ENCODE measurements around the gene CBX4. TPM values are rescaled to one million over a fixed set of nuclear protein-coding genes. Genes with fewer than 3 reads are reported as not detected.

Gene CBX4
- total RNA-seq, 2 experiments from 2014 or later = 98.9 to 110 TPM

DNA sequence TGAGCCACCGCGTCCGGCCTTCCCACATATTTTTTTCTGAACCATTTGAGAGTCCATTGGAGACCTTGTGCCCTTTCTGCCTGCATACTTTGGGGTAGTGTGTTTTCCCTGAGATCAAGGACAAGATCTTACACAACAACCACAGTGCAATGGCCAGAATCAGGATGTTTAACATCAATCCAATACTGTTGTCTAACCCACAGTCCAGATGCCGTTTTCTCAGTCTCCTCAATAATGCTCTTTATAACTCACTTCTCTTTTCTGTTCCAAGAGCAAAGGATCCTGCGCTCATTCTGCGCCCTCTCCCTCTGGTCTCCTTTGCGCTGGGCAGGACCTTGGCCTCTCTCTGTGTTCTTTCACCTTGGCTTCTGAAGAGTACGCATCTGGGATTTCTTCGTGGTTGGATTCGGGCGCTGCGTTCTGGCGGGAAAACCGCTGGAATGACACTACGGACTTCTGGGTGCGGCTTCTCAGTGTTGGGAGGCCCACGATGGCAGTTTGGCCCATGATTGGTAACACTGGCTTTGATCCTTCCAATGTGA lies 16.6 kb downstream of the CBX4 start:
- no peak for TF ChIP-seq EZH2phosphoT487 (IDR thresholded peaks at IDR 0.05; ENCODE audit: borderline replicate concordance, low read depth, low read length)
- TF ChIP-seq, protein P1, sequence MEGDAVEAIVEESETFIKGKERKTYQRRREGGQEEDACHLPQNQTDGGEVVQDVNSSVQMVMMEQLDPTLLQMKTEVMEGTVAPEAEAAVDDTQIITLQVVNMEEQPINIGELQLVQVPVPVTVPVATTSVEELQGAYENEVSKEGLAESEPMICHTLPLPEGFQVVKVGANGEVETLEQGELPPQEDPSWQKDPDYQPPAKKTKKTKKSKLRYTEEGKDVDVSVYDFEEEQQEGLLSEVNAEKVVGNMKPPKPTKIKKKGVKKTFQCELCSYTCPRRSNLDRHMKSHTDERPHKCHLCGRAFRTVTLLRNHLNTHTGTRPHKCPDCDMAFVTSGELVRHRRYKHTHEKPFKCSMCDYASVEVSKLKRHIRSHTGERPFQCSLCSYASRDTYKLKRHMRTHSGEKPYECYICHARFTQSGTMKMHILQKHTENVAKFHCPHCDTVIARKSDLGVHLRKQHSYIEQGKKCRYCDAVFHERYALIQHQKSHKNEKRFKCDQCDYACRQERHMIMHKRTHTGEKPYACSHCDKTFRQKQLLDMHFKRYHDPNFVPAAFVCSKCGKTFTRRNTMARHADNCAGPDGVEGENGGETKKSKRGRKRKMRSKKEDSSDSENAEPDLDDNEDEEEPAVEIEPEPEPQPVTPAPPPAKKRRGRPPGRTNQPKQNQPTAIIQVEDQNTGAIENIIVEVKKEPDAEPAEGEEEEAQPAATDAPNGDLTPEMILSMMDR (conservative IDR thresholded peaks at IDR 0.05; ENCODE audit: low read length) = no peak

DNA sequence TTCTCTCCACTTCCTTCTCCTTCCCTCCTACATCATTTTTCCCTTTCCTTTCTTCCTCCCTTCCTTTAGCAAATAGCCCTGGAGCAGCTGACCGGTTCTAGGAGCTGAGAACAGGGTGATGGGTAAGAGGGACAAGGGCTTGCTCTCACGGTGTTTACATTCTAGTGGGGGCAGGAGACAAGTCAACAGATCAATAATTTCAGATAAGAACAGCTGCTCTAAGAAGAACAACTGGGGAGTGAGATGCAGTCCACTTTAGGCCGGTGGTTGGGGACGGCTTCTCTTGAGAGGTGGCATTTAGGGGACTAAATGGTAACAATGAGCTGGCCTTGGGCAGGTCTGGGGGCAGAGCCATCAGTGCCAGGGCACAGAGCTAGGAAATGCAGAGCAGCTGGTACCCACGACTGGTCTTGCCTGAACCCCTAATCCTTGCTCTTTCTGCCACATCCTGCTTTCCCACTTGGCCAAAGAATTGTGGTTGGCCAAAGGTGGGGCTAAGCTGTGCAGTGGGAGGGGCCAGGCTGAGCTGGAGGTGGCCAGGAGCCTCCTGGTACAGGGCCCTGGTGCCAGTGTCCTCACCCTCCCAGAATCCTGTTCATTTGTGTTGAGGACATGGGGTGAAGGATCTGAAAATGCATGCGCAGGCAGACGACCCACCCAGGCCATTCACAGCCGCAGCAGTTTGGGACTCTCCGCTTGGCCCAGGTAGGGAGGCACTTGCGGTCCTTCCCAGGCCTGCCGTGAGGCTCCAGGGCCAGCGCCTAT lies 17.7 kb downstream of the CBX4 start:
- H3K4me1 ChIP-seq (ENCODE audit: insufficient read depth, low read length, poor library complexity, severe bottlenecking) = peaks cover 21% of the 10 kb centered on the region
- DNase-seq (ENCODE audit: low spot score) = no peak
- ChIA-PET CTCF (ENCODE audit: unreplicated experiment) (interaction anchor here (1.5 kb wide), 1 partner anchor 16 kb away, joined by 4 read pairs; no protein-coding TSS in a partner anchor), POLR2A (interaction anchor here (0.6 kb wide), 1 partner anchor 14 kb away, joined by 3 read pairs; no protein-coding TSS in a partner anchor)
- no TSS peak for BruUV-seq (replicated peaks)
- no peaks in the 10 kb centered on the region for H3K9me2 ChIP-seq (ENCODE audit: insufficient read depth, low read length)
- intact Hi-C loops (cut with micrococcal nuclease; ENCODE audit: unreplicated experiment) = no loop called here
- no peaks in the 10 kb centered on the region for H3K79me2 ChIP-seq (ENCODE audit: insufficient read depth, low read depth, low read length)
- TF ChIP-seq, protein P1 (conservative IDR thresholded peaks at IDR 0.05; ENCODE audit: low read length) = no peak
- TF ChIP-seq EZH2phosphoT487 (IDR thresholded peaks at IDR 0.05; ENCODE audit: borderline replicate concordance, low read depth, low read length) = no peak
- no peak overlapping the region for H3K4me2 ChIP-seq (ENCODE audit: low read length)
- H3K27ac ChIP-seq (ENCODE audit: low read depth, low read length, poor library complexity, severe bottlenecking) = no peak overlapping the region
- H3K36me3 ChIP-seq (ENCODE audit: insufficient read depth, low read length) = no peaks in the 10 kb centered on the region
- H4K20me1 ChIP-seq (ENCODE audit: insufficient read depth, low read length) = no peaks in the 10 kb centered on the region
- H2AFZ ChIP-seq (ENCODE audit: low read length) = no peak overlapping the region
- H3K4me3 ChIP-seq (ENCODE audit: low read depth, low read length, poor library complexity, severe bottlenecking) = no peak overlapping the region
- no peaks in the 10 kb centered on the region for H3K9me3 ChIP-seq (ENCODE audit: low read length)

More for the DNA sequence above, 16.6 kb downstream of the CBX4 start:
- POLR2A ChIA-PET = interaction anchor here (0.7 kb wide), 1 partner anchor 8 kb away, joined by 4 read pairs; no protein-coding TSS in a partner anchor
- Histone ChIP-seq H3K4me3 (ENCODE audit: low read depth, low read length, poor library complexity, severe bottlenecking) (no peak overlapping the region), H3K9me3 (ENCODE audit: low read length) (no peaks in the 10 kb centered on the region), H3K4me1 (ENCODE audit: insufficient read depth, low read length, poor library complexity, severe bottlenecking) (peaks cover 21% of the 10 kb centered on the region), H2AFZ (ENCODE audit: low read length) (no peak overlapping the region), H3K9me2 (ENCODE audit: insufficient read depth, low read length) (no peaks in the 10 kb centered on the region), H3K27ac (ENCODE audit: low read depth, low read length, poor library complexity, severe bottlenecking) (no peak overlapping the region), H3K4me2 (ENCODE audit: low read length) (no peak overlapping the region), H3K36me3 (ENCODE audit: insufficient read depth, low read length) (no peaks in the 10 kb centered on the region), H4K20me1 (ENCODE audit: insufficient read depth, low read length) (no peaks in the 10 kb centered on the region), H3K79me2 (ENCODE audit: insufficient read depth, low read depth, low read length) (no peaks in the 10 kb centered on the region)
- DNase-seq (ENCODE audit: low spot score) = no peak
- CTCF ChIA-PET (ENCODE audit: unreplicated experiment) = no interaction called here
- no TSS peak for BruUV-seq (replicated peaks)
- intact Hi-C loops (cut with micrococcal nuclease; ENCODE audit: unreplicated experiment) = no loop called here

DNA sequence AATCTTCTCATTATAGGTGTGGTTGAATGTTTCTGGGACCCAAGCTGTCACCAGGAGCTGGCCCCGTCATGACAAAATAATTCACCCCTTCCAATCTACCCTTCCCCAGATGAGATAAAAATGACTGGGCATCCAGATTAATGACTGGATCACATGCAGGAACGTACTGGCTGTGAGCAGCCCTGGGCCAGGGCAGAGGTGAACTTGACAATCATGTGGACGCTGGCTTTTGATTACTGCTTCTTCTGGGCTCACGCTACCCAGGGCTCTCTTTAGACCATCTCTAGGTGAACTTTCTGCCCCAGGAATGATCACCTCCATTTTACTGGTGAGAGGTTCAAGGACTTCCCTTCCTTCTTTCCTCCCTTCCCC lies 18.3 kb downstream of the CBX4 start:
- H3K4me1 ChIP-seq (ENCODE audit: insufficient read depth, low read length, poor library complexity, severe bottlenecking) = peaks cover 15% of the 10 kb centered on the region
- no peak for DNase-seq (ENCODE audit: low spot score)
- no peak overlapping the region for H2AFZ ChIP-seq (ENCODE audit: low read length)
- no peak overlapping the region for H3K27ac ChIP-seq (ENCODE audit: low read depth, low read length, poor library complexity, severe bottlenecking)
- H3K4me2 ChIP-seq (ENCODE audit: low read length) = no peak overlapping the region
- intact Hi-C loops (cut with micrococcal nuclease; ENCODE audit: unreplicated experiment) = no loop called here
- ChIA-PET POLR2A (no interaction called here), CTCF (ENCODE audit: unreplicated experiment) (interaction anchor here (1.5 kb wide), 1 partner anchor 16 kb away, joined by 4 read pairs; no protein-coding TSS in a partner anchor)
- TF ChIP-seq, protein P1 (conservative IDR thresholded peaks at IDR 0.05; ENCODE audit: low read length) = no peak
- H4K20me1 ChIP-seq (ENCODE audit: insufficient read depth, low read length) = no peaks in the 10 kb centered on the region
- H3K79me2 ChIP-seq (ENCODE audit: insufficient read depth, low read depth, low read length) = no peaks in the 10 kb centered on the region
- no peaks in the 10 kb centered on the region for H3K36me3 ChIP-seq (ENCODE audit: insufficient read depth, low read length)
- H3K9me3 ChIP-seq (ENCODE audit: low read length) = no peaks in the 10 kb centered on the region
- no peak overlapping the region for H3K4me3 ChIP-seq (ENCODE audit: low read depth, low read length, poor library complexity, severe bottlenecking)
- BruUV-seq (replicated peaks) = no TSS peak
- no peaks in the 10 kb centered on the region for H3K9me2 ChIP-seq (ENCODE audit: insufficient read depth, low read length)

All from OCI-LY7 (cell line).